ENCODE results near the gene SPECC1L.
"Not testable (repeated sequence)": the region's sequence is repeated elsewhere in the genome, so short reads cannot be mapped to it uniquely, and the experiment has no call there.

SPECC1L gene

DNA sequence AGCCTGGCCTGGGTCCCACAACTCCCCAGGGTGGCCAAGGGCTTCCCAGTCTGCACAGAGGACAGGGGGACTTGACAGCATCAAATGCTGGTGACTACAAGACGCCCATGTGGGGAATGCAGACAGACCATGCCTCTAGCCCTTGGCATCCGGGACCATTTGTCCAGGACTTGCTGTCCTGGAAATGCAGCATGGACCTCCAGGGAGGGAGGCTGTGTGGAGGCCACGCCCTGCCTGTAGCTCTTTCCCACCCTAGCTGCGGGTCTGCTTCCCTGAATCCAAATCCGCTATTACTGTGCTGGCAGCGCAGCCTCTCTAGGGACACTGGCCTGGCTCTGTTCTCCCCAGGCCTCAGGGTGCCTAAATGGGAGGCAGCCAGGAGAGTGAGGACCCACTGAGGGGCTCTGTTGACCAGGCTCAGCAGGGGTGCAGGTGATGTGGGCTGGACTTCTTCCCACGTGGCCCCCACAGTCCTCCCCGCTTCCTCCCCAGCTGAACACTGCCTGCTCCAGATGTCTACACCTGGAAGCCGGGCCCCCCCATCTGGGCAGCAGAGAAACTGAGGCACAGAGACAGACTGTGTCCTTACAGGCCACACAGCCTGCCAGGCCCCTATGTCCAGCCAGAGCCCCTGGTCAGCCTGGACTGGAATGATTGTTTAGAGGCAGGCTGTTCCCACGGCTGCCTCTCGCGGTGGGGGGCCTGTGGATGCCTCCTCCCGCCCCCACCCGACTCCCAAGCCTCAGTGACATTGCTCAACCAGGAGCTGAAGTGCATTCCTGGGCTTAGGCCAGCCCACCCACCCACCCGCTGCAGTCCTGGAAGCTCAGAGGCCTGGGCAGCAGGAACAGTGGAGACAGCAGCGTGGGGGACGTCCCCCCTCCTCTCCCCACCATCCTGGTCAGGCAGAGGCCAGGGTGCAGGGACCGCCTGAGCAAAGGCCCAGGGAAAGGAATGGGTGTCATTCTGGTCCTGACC lies 24.8 kb upstream of the SPECC1L start:
- not testable (repeated sequence) for DNase-seq

DNA sequence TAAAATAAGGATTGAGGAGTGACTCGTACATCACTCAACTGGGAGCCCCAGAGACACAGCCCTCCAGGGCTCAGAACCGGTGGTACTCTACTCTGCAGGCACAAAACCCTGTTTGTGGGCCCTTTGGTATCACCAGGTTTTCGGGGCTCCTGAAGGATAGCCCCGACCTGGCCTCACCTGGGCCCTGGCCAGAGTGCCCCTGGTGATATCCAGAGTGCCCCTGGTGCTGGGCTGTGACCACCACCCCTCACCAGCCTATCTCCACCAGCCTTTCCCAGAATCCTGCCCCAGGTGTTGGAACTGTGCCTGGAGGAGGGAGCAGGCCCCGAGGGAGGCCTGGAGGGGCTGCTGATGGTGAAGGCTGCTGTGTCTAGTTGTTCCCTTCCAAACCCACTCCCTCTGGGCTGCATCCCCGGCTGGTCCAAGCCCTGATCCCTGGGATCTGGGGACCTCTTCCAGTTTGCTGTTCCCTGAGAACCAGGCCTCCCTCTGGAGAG lies 23.6 kb upstream of the SPECC1L start:
- DNase-seq: no peak

DNA sequence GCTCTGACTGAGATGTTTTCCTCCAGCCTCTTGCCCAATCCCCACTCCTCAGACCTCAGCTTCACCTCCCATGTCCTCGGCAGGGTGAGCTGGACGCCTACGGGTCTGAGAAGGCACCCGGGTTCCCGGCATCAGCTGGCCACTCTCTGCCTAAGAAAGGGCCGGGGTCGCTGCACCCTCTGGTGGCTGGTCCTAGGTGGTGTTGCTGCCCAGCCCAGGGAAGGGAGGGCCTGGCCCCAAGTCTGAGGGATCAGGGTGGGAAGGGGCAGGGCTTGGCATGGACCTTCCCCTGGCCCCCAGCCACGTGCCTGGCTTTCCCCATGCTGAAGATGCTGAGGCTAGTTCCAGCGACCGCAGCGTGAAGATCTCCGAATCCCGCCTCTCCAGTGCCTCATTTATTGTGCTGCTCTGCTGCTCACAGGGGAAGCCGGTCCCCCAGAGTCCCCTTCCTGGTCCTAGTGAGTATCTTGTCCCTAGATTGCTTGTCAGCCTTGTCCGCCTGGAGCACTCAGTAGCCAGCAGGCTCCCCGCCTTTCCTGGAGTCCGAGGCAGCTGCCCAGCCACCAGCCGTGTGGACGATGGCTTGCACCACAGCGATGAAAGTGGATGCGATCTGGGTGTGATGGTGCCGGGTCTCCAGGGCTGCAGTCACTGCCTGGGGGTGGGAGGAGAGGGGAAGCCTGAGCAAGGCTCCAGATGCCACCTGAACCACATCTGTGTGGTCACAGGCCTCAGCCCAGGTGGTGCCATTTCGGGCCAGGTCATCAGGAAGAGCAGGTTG lies 22.9 kb upstream of the SPECC1L start:
- peak; percentile 26 to 37 for DNase-seq

DNA sequence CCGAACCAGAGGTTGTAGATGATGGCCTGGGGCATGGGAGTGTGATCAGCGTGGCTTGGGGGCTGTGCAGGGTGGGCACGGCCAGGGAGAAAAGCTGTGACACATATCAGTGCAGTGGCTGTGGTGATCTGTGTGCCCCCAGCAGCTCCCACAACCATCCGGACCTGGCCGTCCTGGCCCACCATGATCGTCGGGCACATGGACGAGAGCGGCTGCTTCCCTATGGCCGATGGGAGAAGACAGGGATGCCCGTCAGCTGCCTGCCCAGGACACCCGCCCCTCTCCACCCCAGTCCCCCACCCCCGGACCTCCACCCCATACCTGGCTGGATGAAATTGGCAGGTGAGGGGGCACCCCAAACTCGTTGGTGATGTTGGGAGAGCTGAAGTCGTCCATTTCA lies 22.0 kb upstream of the SPECC1L start:
- DNase-seq: not testable (repeated sequence)

DNA sequence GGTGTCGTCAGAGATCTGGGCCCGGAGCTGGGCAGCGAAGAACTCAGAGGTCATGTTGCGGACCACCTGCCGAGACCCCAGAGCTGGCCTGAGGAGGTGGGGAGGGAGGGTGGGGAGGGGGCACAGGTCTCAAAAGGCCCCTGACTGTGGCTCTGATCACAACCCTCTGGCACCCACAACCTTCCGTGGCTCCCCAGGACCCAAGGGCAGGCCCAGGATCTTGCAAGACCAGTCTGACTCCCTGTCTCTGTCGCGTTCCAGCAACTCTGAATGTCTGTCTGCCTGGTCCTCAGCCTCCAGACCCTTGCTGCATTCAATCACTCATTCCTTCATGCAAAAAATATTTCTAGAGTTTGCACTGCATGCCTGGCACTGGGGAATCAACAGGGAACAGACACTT lies 21.2 kb upstream of the SPECC1L start:
- not testable (repeated sequence) for DNase-seq

DNA sequence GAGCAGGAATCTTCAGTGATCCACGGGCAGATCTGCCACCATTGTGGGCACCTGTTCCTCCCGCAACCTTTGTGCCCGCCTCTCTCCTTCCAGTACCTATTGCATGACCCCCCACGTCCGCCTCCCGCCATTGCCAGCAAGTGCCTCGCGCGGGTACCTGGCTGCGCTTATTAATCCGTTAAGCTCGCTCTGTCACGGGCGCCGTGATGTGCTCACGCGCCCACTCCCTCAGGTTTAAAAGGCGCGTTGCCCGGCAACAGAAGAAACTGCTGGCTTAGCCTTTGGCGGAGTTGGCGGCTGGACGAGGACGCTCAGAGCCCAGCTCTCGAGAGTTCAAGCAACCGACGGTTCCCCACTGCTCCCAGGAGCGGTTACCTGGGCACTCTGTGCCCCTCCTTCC lies 19.3 kb upstream of the SPECC1L start:
- DNase-seq: not testable (repeated sequence)

DNA sequence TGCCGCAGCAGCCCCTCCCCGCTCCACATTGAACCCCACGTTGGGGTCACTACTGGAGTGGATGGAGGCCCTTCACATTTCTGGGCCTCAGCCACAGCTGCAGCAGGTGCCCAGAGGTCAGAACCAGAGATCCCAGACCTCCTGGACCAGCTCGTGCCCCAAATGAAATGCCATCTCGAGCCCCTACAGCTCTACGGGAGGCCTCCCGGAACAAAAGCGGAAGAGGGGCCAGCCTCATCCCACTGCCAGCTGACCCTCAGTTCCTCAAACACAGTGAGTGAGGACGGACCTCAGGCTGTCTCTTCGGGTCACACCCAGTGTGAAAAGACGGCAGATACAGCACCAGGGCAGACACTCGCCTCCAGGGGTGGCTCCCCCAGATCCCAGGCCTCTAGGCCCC lies 17.5 kb upstream of the SPECC1L start:
- DNase-seq: not testable (repeated sequence)

DNA sequence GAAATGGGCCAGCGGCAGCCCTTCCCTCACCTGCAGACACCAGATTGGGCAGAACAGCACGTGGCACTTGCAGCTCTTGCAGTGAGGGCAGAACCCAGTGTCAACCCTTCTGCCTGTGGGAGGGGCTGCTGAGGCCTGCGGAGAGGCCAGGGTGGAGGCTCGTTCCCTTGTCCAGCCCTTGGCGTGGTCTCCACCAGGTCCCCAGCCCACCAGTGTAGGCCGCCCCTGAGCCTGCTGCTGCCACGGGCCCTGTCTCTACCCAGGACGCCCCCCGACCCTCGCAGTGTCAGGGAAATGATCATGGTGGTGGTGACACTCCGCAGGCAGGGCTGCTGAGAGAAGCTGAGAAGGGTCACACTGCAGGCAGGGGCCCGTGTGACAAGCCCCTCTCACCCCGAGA lies 14.5 kb upstream of the SPECC1L start:
- DNase-seq: not testable (repeated sequence)

DNA sequence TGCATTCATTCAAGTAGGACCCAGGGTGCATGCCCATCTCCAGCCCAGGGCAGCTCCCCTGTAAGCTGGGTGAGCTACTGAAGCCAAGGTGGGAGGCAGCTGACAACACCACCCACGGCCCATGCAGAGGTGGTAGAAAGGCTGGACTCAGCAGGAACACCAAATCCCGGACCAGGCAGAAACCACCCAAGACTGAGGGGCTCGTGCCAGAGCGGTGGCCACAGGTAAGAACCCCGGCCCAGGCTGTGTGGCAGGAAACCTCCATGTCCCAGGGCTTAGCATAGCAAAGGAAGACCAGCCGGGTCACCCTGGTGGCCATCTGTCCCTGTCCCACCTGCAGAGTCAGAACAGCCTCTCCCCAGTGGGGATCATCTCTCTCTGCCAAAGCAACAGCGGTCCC lies 13.9 kb upstream of the SPECC1L start:
- DNase-seq: not testable (repeated sequence)

DNA sequence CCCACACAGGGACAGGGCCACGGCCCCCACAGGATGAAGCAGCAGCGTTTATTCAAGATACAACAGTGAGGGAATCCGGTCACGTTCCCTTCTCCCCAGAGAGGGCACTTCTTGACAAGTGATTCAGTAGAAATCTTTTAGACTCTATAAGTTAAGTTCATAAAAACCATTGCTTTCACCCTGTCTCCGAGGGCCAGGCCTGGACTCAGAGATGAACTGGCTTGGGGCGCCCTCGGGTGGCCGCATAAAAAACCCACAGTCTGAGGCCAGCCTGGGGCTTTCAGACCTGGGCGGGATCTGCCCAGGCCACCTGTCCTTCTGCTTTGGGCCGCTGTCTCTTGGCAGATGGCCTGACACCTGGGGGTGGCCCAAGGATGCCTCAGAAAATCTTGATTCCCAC lies 11.2 kb upstream of the SPECC1L start:
- DNase-seq: peak; percentile 55 to 59

DNA sequence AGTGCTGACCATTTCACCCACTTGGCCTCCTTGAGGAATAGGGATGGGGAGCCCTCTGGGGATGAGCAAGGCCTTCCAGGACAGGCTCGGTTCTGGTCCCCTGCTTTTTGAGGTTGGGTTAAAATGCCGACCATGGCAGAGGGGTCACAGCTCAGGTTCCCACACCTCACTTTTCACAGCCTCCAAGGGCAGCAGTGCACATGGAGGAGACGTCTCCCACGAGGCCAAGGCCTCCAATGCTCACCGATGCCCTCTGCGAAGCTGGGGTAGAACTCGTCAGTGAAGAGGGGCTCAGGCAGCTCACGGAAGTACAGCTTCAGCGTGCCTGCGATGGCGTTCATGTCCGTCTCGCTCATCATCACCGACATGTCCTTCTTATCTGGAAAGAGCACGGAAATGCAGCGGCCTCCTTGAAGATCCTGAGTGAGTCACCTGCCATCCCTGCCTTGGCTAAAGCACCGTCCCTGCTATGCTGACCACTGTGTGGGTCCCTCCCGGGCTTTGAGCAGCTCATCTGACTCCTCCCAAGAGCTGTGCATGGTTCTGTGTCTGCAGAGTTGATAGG lies 8.4 kb upstream of the SPECC1L start:
- DNase-seq: not testable (repeated sequence)

DNA sequence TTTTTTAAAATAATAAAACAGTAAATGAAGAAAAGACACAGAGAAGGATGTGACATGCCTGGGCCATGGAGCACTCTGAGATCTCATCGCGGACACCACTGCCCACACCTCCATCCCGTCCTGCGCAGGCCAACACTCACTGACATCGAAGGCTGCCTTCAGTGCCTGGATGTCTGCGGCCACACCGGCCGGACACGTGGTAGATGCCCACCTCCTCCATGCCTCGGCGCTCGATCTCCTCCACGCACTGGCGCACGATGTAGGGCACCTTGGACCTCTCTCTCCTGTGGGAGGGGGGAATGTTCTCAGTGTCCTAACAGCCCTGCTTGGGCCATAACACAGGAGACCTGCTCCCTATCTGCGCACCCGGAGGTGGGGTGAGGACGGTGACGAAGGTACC lies 7.2 kb upstream of the SPECC1L start:
- DNase-seq: not testable (repeated sequence)

DNA sequence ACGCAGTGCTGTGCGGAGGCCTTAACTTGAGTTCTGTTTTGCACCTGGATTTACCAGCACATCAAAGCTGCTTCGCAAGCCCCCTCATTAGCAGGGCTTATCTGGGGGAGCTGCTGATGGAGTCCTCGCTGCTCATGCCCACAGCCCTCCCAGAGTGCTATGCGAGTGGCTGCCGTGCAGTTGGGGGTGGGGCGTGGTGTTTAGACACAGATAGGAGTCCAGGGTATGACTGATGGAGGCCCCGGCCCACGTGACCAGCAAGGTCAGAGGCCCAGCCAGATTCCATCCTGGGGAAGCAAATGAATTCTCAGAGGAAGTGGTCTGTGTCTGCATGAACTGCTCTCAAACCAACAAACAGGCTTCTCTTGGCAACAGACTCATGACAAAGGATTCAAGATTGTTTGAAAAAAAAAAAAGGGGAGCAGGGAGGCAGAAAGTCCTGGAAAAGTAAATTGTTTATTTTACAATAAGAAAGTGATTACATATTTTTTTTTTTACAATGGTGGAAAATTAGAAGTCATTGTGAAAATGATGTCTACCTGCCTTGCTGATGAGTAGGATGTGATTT lies 6.2 kb upstream of the SPECC1L start:
- DNase-seq: not testable (repeated sequence)

DNA sequence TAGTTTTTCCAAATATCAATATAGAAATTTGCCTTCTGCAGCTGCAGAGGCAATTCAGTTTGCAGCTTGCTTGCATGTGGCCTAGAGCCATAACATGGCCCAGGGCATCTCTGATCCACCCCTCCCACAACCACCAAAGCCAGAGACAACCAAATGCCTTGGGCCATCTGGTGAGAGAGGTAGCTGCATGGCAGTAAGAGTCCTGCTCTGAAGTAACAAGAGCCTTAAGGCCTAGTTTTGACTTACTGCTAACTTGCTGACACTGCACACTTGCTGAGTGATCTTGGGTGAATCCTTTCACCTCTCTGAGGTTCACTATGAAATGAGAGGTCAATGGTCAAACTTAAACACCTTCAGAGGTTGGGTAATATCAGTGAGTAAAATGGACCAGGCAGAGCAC lies 4.9 kb upstream of the SPECC1L start:
- DNase-seq: no peak

DNA sequence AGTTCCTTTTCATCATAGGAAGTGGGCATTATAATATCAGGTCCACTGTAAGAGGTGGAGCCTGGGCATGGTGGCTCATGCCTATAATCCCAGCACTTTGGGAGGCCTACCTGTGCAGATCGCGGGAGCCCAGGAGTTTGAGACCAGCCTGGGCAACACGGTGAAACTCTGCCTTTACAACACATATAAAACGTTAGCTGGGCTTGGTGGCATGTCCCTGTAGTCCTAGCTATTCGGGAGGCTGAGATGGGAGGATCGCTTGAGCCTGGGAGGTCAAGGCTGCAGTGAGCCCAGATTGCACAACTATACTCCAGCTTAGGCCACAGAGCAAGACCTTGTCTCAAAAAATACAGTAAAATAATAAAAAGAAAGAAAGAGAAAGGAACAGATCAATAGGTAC lies 4.1 kb upstream of the SPECC1L start:
- DNase-seq: not testable (repeated sequence)

DNA sequence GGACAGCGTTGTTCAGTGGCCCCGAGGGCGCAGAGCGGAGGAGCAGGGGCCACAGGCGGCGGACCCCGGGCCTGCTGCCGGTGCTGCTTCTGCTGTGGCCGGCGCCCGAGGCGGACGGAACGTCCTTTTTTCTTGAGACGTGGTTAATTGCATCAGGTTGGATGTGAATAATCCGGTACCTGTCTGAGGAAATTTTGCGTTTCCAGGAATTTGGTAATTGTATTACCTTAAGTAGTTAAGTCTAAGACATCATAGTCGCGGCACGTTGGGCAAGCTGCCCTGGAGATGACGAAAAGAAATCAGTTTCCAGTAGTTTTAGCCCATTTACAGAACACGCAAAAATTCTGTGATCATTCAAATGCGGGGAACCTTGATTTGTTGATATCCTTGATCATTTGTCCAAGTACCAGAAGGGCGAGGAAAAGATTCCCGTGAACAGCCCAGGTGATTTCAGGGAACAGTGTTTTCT lies 789 bp downstream of the SPECC1L start:
- peak in 1 of 2 experiments; percentile 9 for DNase-seq

DNA sequence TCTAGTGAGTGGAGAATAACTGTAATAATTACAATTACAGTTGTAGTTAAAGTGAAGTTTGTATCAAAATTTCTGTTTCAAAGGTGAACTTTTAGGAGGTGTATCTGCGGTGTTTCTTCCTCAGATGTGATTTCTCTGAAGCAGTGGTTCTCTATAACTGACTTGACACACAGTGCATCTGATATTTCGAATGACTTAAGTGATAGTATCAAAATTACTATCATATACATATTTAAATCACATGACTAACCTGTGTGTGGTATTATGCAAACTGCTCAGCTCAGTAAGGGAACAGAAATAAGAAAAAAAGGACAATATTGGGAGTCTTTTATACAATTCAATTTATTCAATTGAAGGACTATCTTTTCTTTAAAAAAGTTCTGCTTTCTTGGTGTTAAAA lies 2.4 kb downstream of the SPECC1L start:
- not testable (repeated sequence) for DNase-seq

DNA sequence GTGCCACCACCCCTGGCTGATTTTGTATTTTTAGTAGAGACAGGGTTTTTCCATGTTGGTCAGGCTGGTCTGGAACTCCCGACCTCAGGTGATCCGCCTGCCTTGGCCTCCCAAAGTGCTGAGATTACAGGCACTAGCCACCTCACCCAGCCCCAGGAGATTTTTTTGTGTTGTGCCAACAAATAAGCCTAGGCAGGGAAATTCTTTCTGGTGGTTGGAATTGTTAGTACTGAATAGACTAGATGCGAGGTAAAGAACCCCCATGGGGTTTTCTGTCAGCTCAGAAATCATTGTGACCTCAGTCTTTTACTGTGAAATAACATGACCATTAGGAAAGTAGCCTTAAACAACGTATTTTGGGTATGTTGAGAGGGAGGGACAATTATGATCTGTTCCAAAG lies 3.3 kb downstream of the SPECC1L start:
- not testable (repeated sequence) for DNase-seq

DNA sequence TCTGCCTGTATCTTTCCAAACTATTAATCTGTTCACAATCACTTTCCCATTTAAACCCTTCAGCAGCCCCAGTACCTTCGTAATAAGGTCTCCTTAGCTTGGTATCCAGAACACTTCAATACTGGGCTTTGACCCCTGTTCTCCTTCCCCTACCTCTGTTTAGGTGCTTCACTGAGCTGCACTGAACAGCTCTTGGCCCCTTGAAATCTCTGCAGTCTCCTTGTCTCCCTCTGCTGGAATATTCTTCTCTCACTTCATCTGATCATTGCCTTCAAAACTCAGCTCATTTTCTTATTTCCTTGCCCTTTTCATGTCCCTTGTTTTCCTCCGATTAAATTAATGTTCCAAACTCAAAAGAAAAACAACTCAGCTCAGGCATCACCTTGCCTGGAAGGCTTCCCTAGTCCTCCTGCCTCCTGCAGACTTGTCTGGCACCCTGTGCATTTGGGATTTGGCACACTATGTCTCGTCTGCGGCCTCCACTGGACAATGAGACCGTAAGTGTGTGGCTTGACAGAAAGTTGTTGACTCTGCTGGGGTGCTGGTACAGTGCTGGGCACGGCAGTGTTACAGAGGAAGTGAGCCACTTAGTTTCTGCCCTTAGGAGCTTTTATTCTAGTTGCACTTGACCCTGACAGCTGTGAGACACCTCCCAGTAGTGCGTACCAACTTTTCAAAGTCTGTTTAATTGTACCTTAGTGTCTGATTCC lies 4.2 kb downstream of the SPECC1L start:
- DNase-seq: not testable (repeated sequence)

DNA sequence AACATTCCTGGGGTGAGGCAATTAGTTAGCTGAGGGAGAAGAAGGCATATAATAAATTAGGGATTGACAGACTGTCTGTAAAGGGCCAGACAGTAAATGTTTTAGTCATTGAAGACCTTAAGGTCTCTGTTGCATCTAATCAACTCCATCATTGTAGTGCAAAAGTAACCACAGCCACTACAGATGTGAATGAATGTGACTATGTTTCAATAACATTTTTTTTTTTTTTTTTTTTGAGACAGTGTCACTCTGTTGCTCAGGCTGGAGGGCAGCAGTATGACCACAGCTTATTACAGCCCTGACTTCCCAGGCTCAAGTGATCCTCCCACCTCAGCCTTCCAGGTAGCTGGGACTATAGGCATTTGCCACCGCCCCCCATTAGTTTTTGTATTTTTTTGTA lies 9.7 kb downstream of the SPECC1L start:
- DNase-seq: not testable (repeated sequence)

DNA sequence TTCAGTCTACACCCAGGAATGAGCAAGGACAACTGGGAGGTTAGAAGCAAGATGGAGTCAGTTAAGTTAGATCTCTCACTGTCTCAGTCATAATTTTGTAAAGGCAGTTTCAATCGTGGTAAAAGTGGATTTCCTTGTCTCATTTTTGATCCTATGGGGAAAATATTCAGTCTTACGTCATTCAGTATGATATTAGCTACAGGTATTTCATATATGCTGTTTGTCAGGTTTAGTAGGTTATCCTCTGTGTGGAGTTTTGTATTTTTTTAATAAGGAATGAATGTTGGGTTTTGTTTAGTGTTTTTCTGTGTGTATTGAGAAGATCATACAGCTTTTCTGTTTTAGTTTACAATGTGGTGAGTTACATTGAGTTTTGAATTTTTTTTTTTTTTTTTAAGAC lies 11.8 kb downstream of the SPECC1L start:
- DNase-seq: no peak

DNA sequence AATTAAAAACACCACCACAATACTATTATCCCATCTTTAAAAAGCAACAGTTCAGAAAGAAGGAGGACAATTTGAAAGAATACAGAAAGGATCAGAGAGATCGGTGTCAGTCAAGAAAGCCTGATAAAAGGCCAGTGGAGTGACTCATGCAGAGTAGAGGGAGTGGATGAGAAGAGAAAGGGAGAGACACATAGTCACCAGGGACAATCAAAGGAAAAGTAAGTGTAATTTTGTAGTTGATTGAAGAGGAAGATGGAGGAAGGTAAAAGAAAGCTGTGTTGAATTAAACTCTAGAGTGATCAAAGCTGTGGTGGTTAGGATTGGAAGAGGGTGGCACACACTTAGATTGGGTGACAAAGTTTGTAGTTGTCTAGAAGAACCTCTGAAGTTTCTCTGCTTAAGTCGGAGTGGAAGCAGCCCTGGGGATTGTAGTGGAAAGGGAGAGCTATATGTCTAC lies 14.1 kb downstream of the SPECC1L start:
- no peak for DNase-seq

Measured in stimulated activated CD4-positive, alpha-beta T cell treated with anti-CD3 and anti-CD28 coated beads, Interleukin-4, amount 100 ng/mL, for 4 hours (primary cell).